22Rv1 (cell line): ENCODE results near the gene LAPTM5.
A peak's percentile ranks its signal among the peaks of the same experiment; 100 is the strongest.

Experiments used
- CTCF ChIP-seq: fragments of 450-650 bp; IDR thresholded peaks from 2 replicates; pipeline ENCODE4 v1.5.1; 2017; ENCODE audit warnings: mild to moderate bottlenecking
- ZFX ChIP-seq: fragments of 450-650 bp; IDR thresholded peaks from 2 replicates; pipeline ENCODE4 v1.6.1; 2017; ENCODE audit warnings: antibody characterized with exemption, borderline replicate concordance

GRCh38 chr1:30718636-30719405 lies 38.8 kb downstream of the LAPTM5 start:
- TF ChIP-seq CTCF (peak; percentile 89), ZFX (no peak)
